ENCODE data around the gene MDGA2. TPM values are rescaled to one million over a fixed set of nuclear protein-coding genes. Genes with fewer than 3 reads are reported as not detected.

The MDGA2 gene
- total RNA-seq, 4 donors from 2014 or later, result 4.2 TPM; not detected in 3

- TF ChIP-seq CTCF (IDR thresholded peaks at IDR 0.05) (no peak), POLR2A (IDR thresholded peaks at IDR 0.05) (no peak)
- no peaks in the 10 kb centered on the region for H3K27me3 ChIP-seq
- DNase-seq, result no peak
- no peaks in the 10 kb centered on the region for H3K9me3 ChIP-seq
- H3K4me3 ChIP-seq, result no peak overlapping the region
- no peak overlapping the region for H3K27ac ChIP-seq
- intact Hi-C loops (cut with DNase I; ENCODE audit: low total_unique reads), result no loop called here
- no peaks in the 10 kb centered on the region for H3K4me1 ChIP-seq
- H3K36me3 ChIP-seq, result no peaks in the 10 kb centered on the region
These were observed 30.3 kb upstream of the MDGA2 start for GRCh38 chr14:47705683-47706082.

DNA sequence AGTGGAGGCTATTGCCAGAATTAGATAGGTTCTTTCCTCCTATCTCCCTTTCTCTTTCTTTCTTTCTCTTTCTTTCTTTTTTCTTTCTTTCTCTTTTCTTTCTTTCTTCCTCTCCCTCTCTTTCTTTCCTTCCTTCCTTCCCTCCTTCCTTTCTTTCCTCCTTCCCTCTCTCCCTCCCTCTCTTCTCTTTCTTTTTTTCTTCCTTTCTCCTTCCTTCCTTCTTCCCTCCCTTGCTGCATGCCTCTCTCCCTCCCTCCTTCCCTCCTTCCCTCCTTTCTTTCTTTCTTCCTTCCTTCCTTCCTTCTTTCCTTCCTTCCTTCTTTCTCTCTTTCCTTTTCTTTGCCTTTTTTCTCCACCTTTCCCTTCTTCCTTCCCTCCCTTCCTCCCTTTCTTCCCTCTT is 16.4 kb upstream of the MDGA2 start:
- H3K4me3 ChIP-seq, result no peak overlapping the region
- intact Hi-C loops (cut with DNase I; ENCODE audit: low total_unique reads), result no loop called here
- no peak for DNase-seq

GRCh38 chr14:47678993-47679392 is 3.6 kb upstream of the MDGA2 start:
- Histone ChIP-seq H3K27ac (no peak overlapping the region), H3K27me3 (peaks cover 0 to 21% of the 10 kb centered on the region in 2 donors), H3K36me3 (no peaks in the 10 kb centered on the region), H3K4me3 (no peak overlapping the region), H3K4me1 (peaks cover 0 to 8% of the 10 kb centered on the region in 2 donors), H3K9me3 (no peaks in the 10 kb centered on the region)
- TF ChIP-seq POLR2A (IDR thresholded peaks at IDR 0.05), result no peak
- TF ChIP-seq CTCF (IDR thresholded peaks at IDR 0.05), result no peak
- DNase-seq, result no peak
- intact Hi-C loops (cut with DNase I; ENCODE audit: low total_unique reads), result no loop called here

More for the DNA sequence above, 16.4 kb upstream of the MDGA2 start:
- Histone ChIP-seq H3K27ac (no peak overlapping the region), H3K9me3 (no peaks in the 10 kb centered on the region), H3K27me3 (no peaks in the 10 kb centered on the region), H3K36me3 (no peaks in the 10 kb centered on the region), H3K4me1 (no peaks in the 10 kb centered on the region)
- no peak for TF ChIP-seq POLR2A (IDR thresholded peaks at IDR 0.05)

DNA sequence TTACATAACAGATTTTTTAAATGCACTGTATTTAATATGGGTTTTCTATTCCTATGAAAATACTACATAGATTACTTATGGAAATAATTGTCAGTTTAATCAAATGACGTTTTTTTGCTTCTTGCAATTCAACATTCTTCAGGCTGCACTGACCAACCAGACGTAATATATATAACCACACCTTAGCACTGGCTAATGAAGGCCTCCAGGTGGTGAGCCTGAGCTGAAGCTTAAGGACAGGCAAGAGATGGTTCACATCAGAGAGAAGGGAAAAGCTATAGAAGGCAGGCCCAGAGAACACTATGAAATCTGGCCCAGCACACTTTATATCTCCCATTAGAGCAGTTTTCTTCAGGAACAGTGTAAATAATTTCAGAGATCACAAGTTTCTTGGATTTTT is 2.8 kb upstream of the MDGA2 start:
- Histone ChIP-seq H3K27ac (no peak overlapping the region), H3K4me1 (peaks cover 0 to 8% of the 10 kb centered on the region in 2 donors), H3K4me3 (no peak overlapping the region), H3K36me3 (no peaks in the 10 kb centered on the region), H3K27me3 (peaks cover 0 to 21% of the 10 kb centered on the region in 2 donors), H3K9me3 (no peaks in the 10 kb centered on the region)
- TF ChIP-seq CTCF (IDR thresholded peaks at IDR 0.05), result no peak
- no peak for TF ChIP-seq POLR2A (IDR thresholded peaks at IDR 0.05)
- intact Hi-C loops (cut with DNase I; ENCODE audit: low total_unique reads), result no loop called here
- DNase-seq, result no peak

DNA sequence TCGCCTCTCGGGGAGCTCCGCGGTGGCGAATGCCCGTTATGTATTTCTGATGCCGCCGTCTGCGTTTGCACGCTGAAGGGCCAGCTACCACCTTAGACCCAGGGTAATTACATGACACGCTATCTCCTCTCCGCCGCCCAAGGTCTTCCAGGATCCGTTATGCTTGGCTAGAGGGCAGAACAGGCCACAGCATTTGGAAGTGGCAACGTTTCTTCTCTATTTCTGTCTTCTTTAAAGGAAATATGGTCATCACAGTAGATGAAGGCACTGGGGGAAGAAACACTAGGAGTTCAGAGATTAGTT is 861 bp upstream of the MDGA2 start:
- Histone ChIP-seq H3K27me3 (peaks cover 0 to 21% of the 10 kb centered on the region in 2 donors), H3K4me1 (peaks cover 0 to 8% of the 10 kb centered on the region in 2 donors), H3K27ac (no peak overlapping the region), H3K9me3 (no peaks in the 10 kb centered on the region), H3K36me3 (no peaks in the 10 kb centered on the region), H3K4me3 (no peak overlapping the region)
- intact Hi-C loops (cut with DNase I; ENCODE audit: low total_unique reads), result no loop called here
- TF ChIP-seq CTCF (IDR thresholded peaks at IDR 0.05), result no peak
- no peak for DNase-seq

Measured in uterus (tissue), 4 donors.